DND-41 (cell line): Measurements from ENCODE around the gene CFAP53.

Source experiments
- EZH2 ChIP-seq: IDR thresholded peaks from 3 replicates; pipeline ENCODE4 v1.6.1; 2012; ENCODE audit warnings: borderline replicate concordance, low read depth, mild to moderate bottlenecking, moderate library complexity, low read length, inconsistent platforms; ENCODE audit not compliant: severe bottlenecking
- TF ChIP-seq, protein P1 (sequence below): IDR thresholded peaks from 2 replicates; pipeline ENCODE4 v1.5.1; 2012; ENCODE audit warnings: borderline replicate concordance, low read length, moderate library complexity, mild to moderate bottlenecking; ENCODE audit not compliant: poor library complexity, severe bottlenecking; ENCODE audit errors: extremely low read depth

DNA sequence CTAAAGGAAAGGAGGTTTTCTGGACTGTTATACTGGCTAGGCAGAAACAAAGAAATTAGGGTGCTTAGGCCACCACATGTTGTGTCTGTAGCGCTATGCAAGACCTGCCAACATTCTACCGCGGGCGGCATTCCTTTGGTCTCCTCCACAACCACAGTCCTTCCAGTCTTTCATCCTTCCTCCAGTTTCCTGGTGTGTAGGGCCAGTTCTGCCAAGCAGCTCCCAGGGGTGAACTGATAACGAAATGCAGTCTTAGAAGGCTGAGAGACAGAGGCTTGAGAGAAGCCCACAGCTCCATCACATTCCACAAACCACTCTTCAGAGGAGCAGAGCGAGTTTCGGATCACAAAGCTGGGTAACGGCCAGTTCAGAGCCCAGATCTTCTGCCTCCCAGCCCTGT, 40.6 kb upstream of the CFAP53 start:
- TF ChIP-seq, protein P1, sequence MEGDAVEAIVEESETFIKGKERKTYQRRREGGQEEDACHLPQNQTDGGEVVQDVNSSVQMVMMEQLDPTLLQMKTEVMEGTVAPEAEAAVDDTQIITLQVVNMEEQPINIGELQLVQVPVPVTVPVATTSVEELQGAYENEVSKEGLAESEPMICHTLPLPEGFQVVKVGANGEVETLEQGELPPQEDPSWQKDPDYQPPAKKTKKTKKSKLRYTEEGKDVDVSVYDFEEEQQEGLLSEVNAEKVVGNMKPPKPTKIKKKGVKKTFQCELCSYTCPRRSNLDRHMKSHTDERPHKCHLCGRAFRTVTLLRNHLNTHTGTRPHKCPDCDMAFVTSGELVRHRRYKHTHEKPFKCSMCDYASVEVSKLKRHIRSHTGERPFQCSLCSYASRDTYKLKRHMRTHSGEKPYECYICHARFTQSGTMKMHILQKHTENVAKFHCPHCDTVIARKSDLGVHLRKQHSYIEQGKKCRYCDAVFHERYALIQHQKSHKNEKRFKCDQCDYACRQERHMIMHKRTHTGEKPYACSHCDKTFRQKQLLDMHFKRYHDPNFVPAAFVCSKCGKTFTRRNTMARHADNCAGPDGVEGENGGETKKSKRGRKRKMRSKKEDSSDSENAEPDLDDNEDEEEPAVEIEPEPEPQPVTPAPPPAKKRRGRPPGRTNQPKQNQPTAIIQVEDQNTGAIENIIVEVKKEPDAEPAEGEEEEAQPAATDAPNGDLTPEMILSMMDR = no peak
- no peak for TF ChIP-seq EZH2
